ENCODE results near the gene CCR1. TPM values are rescaled to one million over a fixed set of nuclear protein-coding genes. Genes with fewer than 3 reads are reported as not detected.

The CCR1 gene
- total and polyA plus RNA-seq, 2 experiments from 2014 or later, result not detected

DNA sequence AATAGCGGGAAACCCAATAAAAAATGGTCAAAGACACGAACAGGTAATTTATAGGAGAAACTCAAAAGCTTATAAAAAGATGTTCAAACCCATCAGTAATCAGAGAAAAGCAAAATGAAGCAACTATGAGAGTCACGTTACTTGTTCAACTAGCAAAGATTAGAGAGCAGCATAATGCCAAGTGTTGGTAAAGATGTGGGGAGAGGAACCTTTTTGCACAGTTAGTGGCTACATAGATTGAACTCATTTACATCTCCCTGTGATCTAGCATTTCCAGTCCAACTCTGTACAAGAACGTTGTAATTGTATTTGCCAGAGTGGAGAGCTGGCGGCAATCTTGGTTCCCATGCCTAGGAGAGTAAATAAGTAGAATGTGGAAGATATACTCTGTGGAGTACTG is 15.2 kb downstream of the CCR1 start:
- Histone ChIP-seq H3K79me2 (replicated peaks; ENCODE audit: insufficient read depth) (no peaks in the 10 kb centered on the region), H4K20me1 (replicated peaks; ENCODE audit: insufficient read depth) (no peaks in the 10 kb centered on the region), H3K27me3 (ENCODE audit: insufficient read depth) (no peaks in the 10 kb centered on the region), H3K9me2 (ENCODE audit: insufficient read depth) (no peaks in the 10 kb centered on the region), H3K36me3 (ENCODE audit: insufficient read depth) (no peaks in the 10 kb centered on the region), H3F3A (replicated peaks; ENCODE audit: low read depth) (no peaks in the 10 kb centered on the region), H3K27ac (ENCODE audit: low read depth) (no peak overlapping the region), H3K4me3 (no peak overlapping the region), H2AFZ (no peak overlapping the region), H3K4me2 (no peak overlapping the region), H3K4me1 (ENCODE audit: insufficient read depth) (no peaks in the 10 kb centered on the region)
- no peak for DNase-seq (ENCODE audit: low spot score)
- H3K9me3 Mint-ChIP-seq, result peaks cover 28% of the 10 kb centered on the region
- H3K27me3 Mint-ChIP-seq (ENCODE audit: insufficient read depth, low read depth, poor library complexity), result peaks cover 6% of the 10 kb centered on the region
- H3K4me3 Mint-ChIP-seq, result no peak overlapping the region
- peaks cover 16% of the 10 kb centered on the region; the same call in 2 of the 3 replicates for H3K36me3 Mint-ChIP-seq (ENCODE audit: low read depth)
- H3K27ac Mint-ChIP-seq, result no peak overlapping the region
- no peaks in the 10 kb centered on the region for H3K4me1 Mint-ChIP-seq
- TF ChIP-seq EZH2 (IDR thresholded peaks at IDR 0.05; ENCODE audit: low read depth, unreplicated experiment) (no peak), CREB1 (CRISPR knock-in tag; IDR thresholded peaks at IDR 0.05; ENCODE audit: low read depth) (no peak), ZNF114 (CRISPR knock-in tag; IDR thresholded peaks at IDR 0.05) (no peak), EZH2phosphoT487 (IDR thresholded peaks at IDR 0.05; ENCODE audit: unreplicated experiment) (no peak)
- no peak for ATAC-seq

DNA sequence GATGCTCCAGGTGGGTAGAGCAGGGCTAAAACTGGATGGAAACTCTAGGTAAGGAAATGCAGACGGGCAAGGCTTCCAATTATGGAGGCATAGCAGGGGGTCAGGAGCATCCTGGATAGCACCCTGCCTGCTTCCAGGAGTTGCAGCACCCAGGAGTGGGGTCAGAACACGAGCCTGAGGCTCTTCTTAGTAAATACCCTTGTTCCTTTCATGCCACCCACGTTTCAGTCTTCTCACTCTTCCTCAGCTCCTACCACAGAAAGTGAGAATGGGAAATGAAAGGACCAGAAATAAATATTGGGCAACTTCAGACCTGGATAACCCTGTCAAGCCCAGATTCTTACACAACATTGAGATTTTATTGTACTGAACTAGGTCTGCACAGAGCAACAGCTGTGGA is 16.4 kb downstream of the CCR1 start:
- Mint-ChIP-seq H3K27ac (no peak overlapping the region), H3K36me3 (ENCODE audit: low read depth) (peaks cover 16% of the 10 kb centered on the region; the same call in 2 of the 3 replicates), H3K4me3 (no peak overlapping the region), H3K4me1 (no peaks in the 10 kb centered on the region), H3K27me3 (ENCODE audit: insufficient read depth, low read depth, poor library complexity) (peaks cover 6% of the 10 kb centered on the region), H3K9me3 (peaks cover 28% of the 10 kb centered on the region)
- Histone ChIP-seq H3K27me3 (ENCODE audit: insufficient read depth) (no peaks in the 10 kb centered on the region), H3K9me2 (ENCODE audit: insufficient read depth) (no peaks in the 10 kb centered on the region), H2AFZ (no peak overlapping the region), H3K4me3 (no peak overlapping the region), H3K4me2 (no peak overlapping the region), H3K27ac (ENCODE audit: low read depth) (no peak overlapping the region), H3K36me3 (ENCODE audit: insufficient read depth) (no peaks in the 10 kb centered on the region), H3F3A (replicated peaks; ENCODE audit: low read depth) (no peaks in the 10 kb centered on the region), H3K4me1 (ENCODE audit: insufficient read depth) (no peaks in the 10 kb centered on the region), H4K20me1 (replicated peaks; ENCODE audit: insufficient read depth) (no peaks in the 10 kb centered on the region), H3K79me2 (replicated peaks; ENCODE audit: insufficient read depth) (no peaks in the 10 kb centered on the region)
- TF ChIP-seq, protein P1, sequence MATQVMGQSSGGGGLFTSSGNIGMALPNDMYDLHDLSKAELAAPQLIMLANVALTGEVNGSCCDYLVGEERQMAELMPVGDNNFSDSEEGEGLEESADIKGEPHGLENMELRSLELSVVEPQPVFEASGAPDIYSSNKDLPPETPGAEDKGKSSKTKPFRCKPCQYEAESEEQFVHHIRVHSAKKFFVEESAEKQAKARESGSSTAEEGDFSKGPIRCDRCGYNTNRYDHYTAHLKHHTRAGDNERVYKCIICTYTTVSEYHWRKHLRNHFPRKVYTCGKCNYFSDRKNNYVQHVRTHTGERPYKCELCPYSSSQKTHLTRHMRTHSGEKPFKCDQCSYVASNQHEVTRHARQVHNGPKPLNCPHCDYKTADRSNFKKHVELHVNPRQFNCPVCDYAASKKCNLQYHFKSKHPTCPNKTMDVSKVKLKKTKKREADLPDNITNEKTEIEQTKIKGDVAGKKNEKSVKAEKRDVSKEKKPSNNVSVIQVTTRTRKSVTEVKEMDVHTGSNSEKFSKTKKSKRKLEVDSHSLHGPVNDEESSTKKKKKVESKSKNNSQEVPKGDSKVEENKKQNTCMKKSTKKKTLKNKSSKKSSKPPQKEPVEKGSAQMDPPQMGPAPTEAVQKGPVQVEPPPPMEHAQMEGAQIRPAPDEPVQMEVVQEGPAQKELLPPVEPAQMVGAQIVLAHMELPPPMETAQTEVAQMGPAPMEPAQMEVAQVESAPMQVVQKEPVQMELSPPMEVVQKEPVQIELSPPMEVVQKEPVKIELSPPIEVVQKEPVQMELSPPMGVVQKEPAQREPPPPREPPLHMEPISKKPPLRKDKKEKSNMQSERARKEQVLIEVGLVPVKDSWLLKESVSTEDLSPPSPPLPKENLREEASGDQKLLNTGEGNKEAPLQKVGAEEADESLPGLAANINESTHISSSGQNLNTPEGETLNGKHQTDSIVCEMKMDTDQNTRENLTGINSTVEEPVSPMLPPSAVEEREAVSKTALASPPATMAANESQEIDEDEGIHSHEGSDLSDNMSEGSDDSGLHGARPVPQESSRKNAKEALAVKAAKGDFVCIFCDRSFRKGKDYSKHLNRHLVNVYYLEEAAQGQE (IDR thresholded peaks at IDR 0.05; ENCODE audit: unreplicated experiment), result no peak
- TF ChIP-seq CREB1 (CRISPR knock-in tag; IDR thresholded peaks at IDR 0.05; ENCODE audit: low read depth), result no peak
- DNase-seq (ENCODE audit: low spot score) (no peak), ATAC-seq (no peak)

DNA sequence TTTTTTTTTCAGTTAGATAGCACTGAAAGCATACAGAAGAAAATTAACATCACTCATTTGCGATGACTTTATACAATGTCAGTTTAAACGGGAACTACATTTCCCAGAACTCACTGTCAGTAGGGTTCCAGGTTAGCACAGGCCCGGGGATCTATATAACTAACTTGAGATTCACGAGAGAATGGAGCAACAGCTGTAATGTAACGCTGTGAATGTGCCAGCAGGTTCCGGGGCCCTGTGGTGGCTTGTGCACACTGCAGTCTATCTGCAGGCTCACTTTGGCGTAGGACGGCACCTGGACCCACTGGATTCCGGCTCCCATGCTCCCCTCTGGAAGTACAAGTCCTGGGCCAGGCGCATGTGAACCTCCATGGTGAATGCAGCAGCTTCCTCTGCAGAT is 19.4 kb downstream of the CCR1 start:
- no peak overlapping the region for H3K4me2 ChIP-seq
- DNase-seq (ENCODE audit: low spot score), result peak; percentile 47
- ATAC-seq, result peak; percentile 66
- Mint-ChIP-seq H3K36me3 (ENCODE audit: low read depth) (0 out of 3 replicates have a peak, but pooled peaks cover 4% of the 10 kb centered on the region), H3K9me3 (peaks cover 10% of the 10 kb centered on the region), H3K4me1 (no peaks in the 10 kb centered on the region), H3K4me3 (no peak overlapping the region), H3K27me3 (ENCODE audit: insufficient read depth, low read depth, poor library complexity) (peaks cover 6% of the 10 kb centered on the region), H3K27ac (no peak overlapping the region)
- no peaks in the 10 kb centered on the region for H4K20me1 ChIP-seq (replicated peaks; ENCODE audit: insufficient read depth)
- no peaks in the 10 kb centered on the region for H3K36me3 ChIP-seq (ENCODE audit: insufficient read depth)
- H2AFZ ChIP-seq, result peak overlapping the region; percentile 83; the same call in 1 of the 2 replicates
- H3K4me1 ChIP-seq (ENCODE audit: insufficient read depth), result no peaks in the 10 kb centered on the region
- no peaks in the 10 kb centered on the region for H3K27me3 ChIP-seq (ENCODE audit: insufficient read depth)
- no peaks in the 10 kb centered on the region for H3F3A ChIP-seq (replicated peaks; ENCODE audit: low read depth)
- no peak for TF ChIP-seq CREB1 (CRISPR knock-in tag; IDR thresholded peaks at IDR 0.05; ENCODE audit: low read depth)
- TF ChIP-seq JUNB (IDR thresholded peaks at IDR 0.05; ENCODE audit: unreplicated experiment), result no peak
- H3K9me2 ChIP-seq (ENCODE audit: insufficient read depth), result peaks cover 6% of the 10 kb centered on the region; the same call in 1 of the 2 replicates
- H3K4me3 ChIP-seq, result no peak overlapping the region
- H3K27ac ChIP-seq (ENCODE audit: low read depth), result no peak overlapping the region
- H3K79me2 ChIP-seq (replicated peaks; ENCODE audit: insufficient read depth), result no peaks in the 10 kb centered on the region
